KMS-11 (cell line): ENCODE measurements around the gene RBM48.

Source experiments
- H2AFZ ChIP-seq: fragments of 200-600 bp; sonication (generic); 2 replicates; pipeline ENCODE4 v1.6.1; 2016; ENCODE audit warnings: antibody characterized with exemption, mixed run types, low read depth
- H3K27ac ChIP-seq: fragments of 200-600 bp; sonication (generic); 2 replicates; pipeline ENCODE4 v1.6.1; 2016; ENCODE audit warnings: mild to moderate bottlenecking, mixed run types
- H3K27me3 ChIP-seq: fragments of 200-600 bp; sonication (generic); 2 replicates; pipeline ENCODE4 v1.6.1; 2017; ENCODE audit warnings: mild to moderate bottlenecking, low read depth, mixed run types, moderate library complexity; ENCODE audit not compliant: insufficient read depth
- H3K36me3 ChIP-seq: fragments of 200-600 bp; sonication (generic); 2 replicates; pipeline ENCODE4 v1.6.1; 2017; ENCODE audit warnings: mild to moderate bottlenecking, mixed run types; ENCODE audit not compliant: insufficient read depth
- H3K4me1 ChIP-seq: fragments of 200-600 bp; sonication (generic); 2 replicates; pipeline ENCODE4 v1.6.1; 2016; ENCODE audit warnings: mild to moderate bottlenecking, low read depth, mixed run types; ENCODE audit not compliant: poor library complexity, severe bottlenecking
- H3K4me2 ChIP-seq: fragments of 200-600 bp; sonication (generic); 2 replicates; pipeline ENCODE4 v1.7.0; 2016; ENCODE audit warnings: mild to moderate bottlenecking, mixed run types
- H3K4me3 ChIP-seq: fragments of 200-600 bp; sonication (generic); IDR thresholded peaks from 2 replicates; pipeline ENCODE4 v1.6.1; 2017; ENCODE audit warnings: low read depth, low read length, mixed read lengths; ENCODE audit not compliant: insufficient read depth
- H3K79me2 ChIP-seq: fragments of 200-600 bp; sonication (generic); 2 replicates; pipeline ENCODE4 v1.6.1; 2016; ENCODE audit warnings: low read depth, mixed run types; ENCODE audit not compliant: insufficient read depth
- H3K9ac ChIP-seq: fragments of 200-600 bp; sonication (generic); 2 replicates; pipeline ENCODE4 v1.6.1; 2016; ENCODE audit warnings: mild to moderate bottlenecking, mixed run types
- H4K20me1 ChIP-seq: fragments of 200-600 bp; sonication (generic); 2 replicates; pipeline ENCODE4 v1.6.1; 2016; ENCODE audit warnings: mild to moderate bottlenecking, mixed run types; ENCODE audit not compliant: insufficient read depth
- TF ChIP-seq, protein P1 (sequence below): fragments of 200-600 bp; sonication (generic); conservative IDR thresholded peaks from 2 replicates; pipeline ENCODE4 v1.6.1; 2017; ENCODE audit warnings: low read depth, mild to moderate bottlenecking, antibody characterized with exemption, low read length, moderate library complexity, mixed read lengths

Gene RBM48

DNA sequence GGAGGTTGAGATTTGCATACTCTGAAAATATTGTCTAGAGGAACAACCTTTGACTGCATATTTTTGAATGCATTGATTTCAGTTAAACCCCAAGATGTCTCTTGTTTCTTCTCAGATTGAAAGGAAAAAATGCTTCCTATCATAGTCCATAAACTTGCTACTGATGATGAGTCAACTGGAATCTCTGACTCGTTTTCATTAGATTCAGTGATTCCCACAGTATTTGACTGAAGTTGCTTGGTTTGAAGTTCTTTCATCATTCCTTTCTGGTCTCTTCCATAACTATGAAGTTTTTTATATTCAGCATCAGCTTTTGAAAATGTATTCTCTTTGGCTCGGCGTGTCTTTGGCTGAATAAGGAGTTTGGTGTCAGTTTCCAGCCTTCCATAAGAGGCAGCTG lies 11.0 kb upstream of the RBM48 start:
- Histone ChIP-seq H3K36me3 (no peaks in the 10 kb centered on the region), H3K27me3 (no peaks in the 10 kb centered on the region)

DNA sequence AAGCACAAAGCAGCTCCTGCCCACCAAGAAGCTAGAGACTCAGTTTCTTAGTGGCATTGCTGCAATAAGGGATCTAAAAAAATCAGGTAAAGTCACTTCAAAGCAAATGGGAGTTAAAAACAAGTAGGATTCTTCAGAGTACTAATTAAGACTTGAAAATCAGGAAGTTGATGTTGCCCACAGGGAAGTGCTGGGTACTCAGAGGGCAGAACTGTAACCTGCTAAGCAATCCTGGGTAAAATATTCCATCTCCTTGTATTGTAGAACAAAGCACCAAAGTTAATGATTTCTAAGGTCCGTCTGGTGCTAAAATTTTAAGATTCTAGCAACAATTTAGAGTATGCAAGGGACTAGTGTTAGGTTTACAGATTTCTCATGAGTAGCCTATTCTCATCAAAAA lies 8.6 kb upstream of the RBM48 start:
- no peak overlapping the region for H3K4me2 ChIP-seq
- peaks cover 10% of the 10 kb centered on the region for H3K4me1 ChIP-seq
- H3K4me3 ChIP-seq, result no peak overlapping the region
- TF ChIP-seq, protein P1, sequence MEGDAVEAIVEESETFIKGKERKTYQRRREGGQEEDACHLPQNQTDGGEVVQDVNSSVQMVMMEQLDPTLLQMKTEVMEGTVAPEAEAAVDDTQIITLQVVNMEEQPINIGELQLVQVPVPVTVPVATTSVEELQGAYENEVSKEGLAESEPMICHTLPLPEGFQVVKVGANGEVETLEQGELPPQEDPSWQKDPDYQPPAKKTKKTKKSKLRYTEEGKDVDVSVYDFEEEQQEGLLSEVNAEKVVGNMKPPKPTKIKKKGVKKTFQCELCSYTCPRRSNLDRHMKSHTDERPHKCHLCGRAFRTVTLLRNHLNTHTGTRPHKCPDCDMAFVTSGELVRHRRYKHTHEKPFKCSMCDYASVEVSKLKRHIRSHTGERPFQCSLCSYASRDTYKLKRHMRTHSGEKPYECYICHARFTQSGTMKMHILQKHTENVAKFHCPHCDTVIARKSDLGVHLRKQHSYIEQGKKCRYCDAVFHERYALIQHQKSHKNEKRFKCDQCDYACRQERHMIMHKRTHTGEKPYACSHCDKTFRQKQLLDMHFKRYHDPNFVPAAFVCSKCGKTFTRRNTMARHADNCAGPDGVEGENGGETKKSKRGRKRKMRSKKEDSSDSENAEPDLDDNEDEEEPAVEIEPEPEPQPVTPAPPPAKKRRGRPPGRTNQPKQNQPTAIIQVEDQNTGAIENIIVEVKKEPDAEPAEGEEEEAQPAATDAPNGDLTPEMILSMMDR, result no peak
- peaks cover 5% of the 10 kb centered on the region; the same call in 1 of the 2 replicates for H3K79me2 ChIP-seq
- H4K20me1 ChIP-seq, result no peaks in the 10 kb centered on the region
- no peaks in the 10 kb centered on the region for H3K36me3 ChIP-seq
- H3K27ac ChIP-seq, result no peak overlapping the region
- H2AFZ ChIP-seq, result no peak overlapping the region
- no peaks in the 10 kb centered on the region for H3K27me3 ChIP-seq
- no peak overlapping the region for H3K9ac ChIP-seq

More for the DNA sequence above, 11.0 kb upstream of the RBM48 start:
- no peak overlapping the region for H3K4me2 ChIP-seq
- no peak overlapping the region for H3K27ac ChIP-seq
- TF ChIP-seq, protein P1, result no peak
- H4K20me1 ChIP-seq, result no peaks in the 10 kb centered on the region
- H3K4me3 ChIP-seq, result no peak overlapping the region
- H3K79me2 ChIP-seq, result no peaks in the 10 kb centered on the region
- H3K9ac ChIP-seq, result no peak overlapping the region
- H3K4me1 ChIP-seq, result peaks cover 10% of the 10 kb centered on the region
- H2AFZ ChIP-seq, result no peak overlapping the region

- Histone ChIP-seq H3K4me3 (no peak overlapping the region), H3K36me3 (no peaks in the 10 kb centered on the region), H3K27me3 (no peaks in the 10 kb centered on the region), H3K4me1 (peaks cover 22% of the 10 kb centered on the region), H3K4me2 (no peak overlapping the region), H4K20me1 (no peaks in the 10 kb centered on the region), H3K79me2 (peaks cover 19% of the 10 kb centered on the region; the same call in 1 of the 2 replicates), H3K9ac (no peak overlapping the region), H3K27ac (no peak overlapping the region), H2AFZ (no peak overlapping the region)
- TF ChIP-seq, protein P1, result no peak
Measured at GRCh38 chr7:92523110-92523509, 5.5 kb upstream of the RBM48 start.

- H3K4me1 ChIP-seq, result peaks cover 20% of the 10 kb centered on the region
- no peaks in the 10 kb centered on the region for H4K20me1 ChIP-seq
- peak overlapping the region; percentile 79 for H3K4me2 ChIP-seq
- peak overlapping the region; percentile 89 for H2AFZ ChIP-seq
- peak overlapping the region; percentile 69 for H3K9ac ChIP-seq
- H3K4me3 ChIP-seq, result no peak overlapping the region
- TF ChIP-seq, protein P1, result peak; percentile 18; the same call in 1 of the 2 replicates
- peak overlapping the region; percentile 76 for H3K27ac ChIP-seq
- no peaks in the 10 kb centered on the region for H3K27me3 ChIP-seq
- H3K79me2 ChIP-seq, result peaks cover 26% of the 10 kb centered on the region; the same call in 1 of the 2 replicates
- no peaks in the 10 kb centered on the region; the same call in 1 of the 2 replicates for H3K36me3 ChIP-seq
Measured at GRCh38 chr7:92527300-92528187, 1.1 kb upstream of the RBM48 start.
